Stimulated activated CD4-positive, alpha-beta T cell treated with anti-CD3 and anti-CD28 coated beads, Interleukin-2, amount 100 ng/mL, for 48 hours (primary cell): ENCODE results near the gene STRN3.
A peak's percentile ranks its signal among the peaks of the same experiment; 100 is the strongest.

Source experiments
- DNase-seq, 2 donors: peaks; one replicate each; pipeline ENCODE4 v3.0.0-alpha.2; 2020

The STRN3 gene

GRCh38 chr14:30869551-30870155 lies 156.5 kb downstream of the STRN3 start:
- DNase-seq = no peak

GRCh38 chr14:30868736-30869135 lies 157.4 kb downstream of the STRN3 start:
- no peak for DNase-seq

DNA sequence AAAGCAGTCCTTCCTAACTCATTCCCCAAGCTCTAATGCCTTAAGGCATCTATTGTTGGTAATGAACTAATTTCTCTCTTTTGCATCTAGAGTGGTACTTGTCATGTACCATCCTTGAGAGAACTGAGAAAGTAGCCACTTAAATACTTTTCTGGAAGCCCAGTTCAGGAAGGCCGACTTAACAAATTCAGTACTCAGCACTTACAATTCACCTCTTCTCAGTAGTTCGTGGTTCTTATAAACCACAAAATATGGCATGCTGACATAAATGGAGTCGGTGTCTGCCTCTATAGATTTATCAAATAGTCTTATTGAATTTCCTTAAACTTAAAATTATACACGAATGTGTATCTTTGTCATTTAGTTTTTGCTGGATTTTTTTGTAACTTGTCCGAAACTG lies 161.2 kb downstream of the STRN3 start:
- DNase-seq = no peak

DNA sequence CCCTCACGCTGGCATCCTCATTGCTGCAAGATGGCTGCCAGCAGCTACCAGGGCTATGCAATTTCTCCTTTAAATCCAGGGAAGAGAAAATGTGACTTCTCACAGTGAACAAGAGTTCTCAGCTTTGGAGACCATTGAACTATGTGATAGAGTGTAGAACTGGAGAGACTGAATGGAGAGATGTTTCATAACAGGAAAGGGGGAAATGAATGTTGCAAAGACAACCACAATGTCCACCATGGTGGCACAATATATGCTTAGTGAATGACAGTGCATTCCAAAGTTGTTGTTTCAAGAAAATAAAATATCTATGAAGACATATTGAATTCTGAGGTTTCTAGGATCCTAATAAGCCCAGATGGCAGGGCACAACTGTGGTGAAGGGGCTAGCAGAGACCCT lies 165.0 kb downstream of the STRN3 start:
- DNase-seq = no peak

GRCh38 chr14:30855345-30856037 lies 170.7 kb downstream of the STRN3 start:
- peak in 1 of 2 donors; percentile 11 for DNase-seq

GRCh38 chr14:30854492-30854891 lies 171.7 kb downstream of the STRN3 start:
- DNase-seq = no peak

- no peak for DNase-seq
These were observed 172.2 kb downstream of the STRN3 start for GRCh38 chr14:30853946-30854345.

DNA sequence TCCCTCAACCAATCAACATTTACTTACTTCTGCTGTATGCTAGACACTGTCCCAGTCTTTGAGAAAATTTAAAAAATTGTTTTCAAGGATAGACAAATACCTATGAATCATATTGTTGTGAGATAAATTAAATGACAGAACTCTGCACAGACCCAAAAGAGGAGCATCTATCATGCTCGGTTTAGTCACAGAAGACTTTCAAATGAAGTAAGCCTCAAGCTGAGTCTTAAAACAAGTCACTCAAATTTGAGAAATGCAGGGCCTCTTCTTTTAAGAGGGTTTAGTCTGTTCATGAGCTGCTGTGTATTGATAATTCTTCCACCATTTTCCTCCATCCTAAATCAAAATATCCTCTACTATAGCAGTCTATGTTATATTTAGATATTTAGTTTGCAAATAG lies 176.2 kb downstream of the STRN3 start:
- no peak for DNase-seq

GRCh38 chr14:30849354-30849753 lies 176.8 kb downstream of the STRN3 start:
- no peak for DNase-seq

GRCh38 chr14:30848449-30849240 lies 177.5 kb downstream of the STRN3 start:
- no peak for DNase-seq
